Endothelial cell of umbilical vein (primary cell): ENCODE data around the gene EP300. TPM values are rescaled to one million over a fixed set of nuclear protein-coding genes. Genes with fewer than 3 reads are reported as not detected.

ENCODE experiments used
- BruUV-seq: library from RNA; stranded (reverse); fragments of 400-500 nt; replicated peaks from 2 replicates; lab custom pipeline; 2021; lab: Mats Ljungman, UMichigan
- CTCF ChIA-PET: fragments of 300-600, 350-600 bp; sonication (Branson Sonifier 250); formaldehyde crosslinking; loops from one replicate; lab custom pipeline; 2021; ENCODE audit warnings: antibody characterized with exemption, inconsistent platforms; lab: Charles Lee
- POLR2A ChIA-PET: fragments of 300-600, 350-600 bp; sonication (Branson Sonifier 250); formaldehyde crosslinking; loops from one replicate; lab custom pipeline; 2021; ENCODE audit warnings: antibody characterized with exemption, inconsistent platforms; lab: Charles Lee
- DNase-seq: peaks from one replicate; pipeline ENCODE4 v3.0.0-alpha.2; 2011; ENCODE audit warnings: low read depth, low spot score
- FAIRE-seq: peaks from 2 replicates; lab custom pipeline; 2011; peaks lifted over from hg19 to GRCh38; lab: Jason Lieb, UNC
- H2AFZ ChIP-seq: 2 replicates; pipeline ENCODE4 v1.6.0; 2012; ENCODE audit warnings: low read depth, low read length, control low read depth, inconsistent platforms
- H3K27ac ChIP-seq: 2 replicates; pipeline ENCODE4 v1.5.1; 2011; ENCODE audit warnings: low read depth, mild to moderate bottlenecking, control low read depth, low read length, moderate library complexity; ENCODE audit not compliant: insufficient read depth
- H3K27me3 ChIP-seq, 2 experiments: 2 replicates each; pipeline versions ENCODE4 v1.6.0 to v1.6.1; 2011; ENCODE audit warnings: low read length in 2 of 2, mixed read lengths in 1 of 2; ENCODE audit not compliant: control insufficient read depth in 2 of 2, insufficient read depth in 2 of 2
- H3K36me3 ChIP-seq, 2 experiments: 2 replicates in 1 of 2; 3 replicates in 1 of 2; pipeline ENCODE4 v1.5.1; 2011; ENCODE audit warnings: low read length in 2 of 2, mild to moderate bottlenecking in 1 of 2, moderate library complexity in 1 of 2; ENCODE audit not compliant: control insufficient read depth in 2 of 2, insufficient read depth in 2 of 2; ENCODE audit errors: extremely low read depth in 1 of 2
- H3K4me1 ChIP-seq: 3 replicates; pipeline ENCODE4 v1.5.1; 2011; ENCODE audit warnings: mild to moderate bottlenecking, low read length; ENCODE audit not compliant: control insufficient read depth, insufficient read depth; ENCODE audit errors: extremely low read depth
- H3K4me2 ChIP-seq: 2 replicates; pipeline ENCODE4 v1.6.1; 2011; ENCODE audit warnings: low read length, control low read depth, mixed read lengths; ENCODE audit not compliant: insufficient read depth
- H3K4me3 ChIP-seq, 3 experiments: fragments of 200-600 bp in 1 of 3; sonication (generic), shearing (Covaris generic) in 1 of 3; replicated peaks in 1 of 3; 2 replicates each; pipeline ENCODE4 v1.5.1; 2011 to 2016; ENCODE audit warnings: control low read depth in 3 of 3, low read length in 3 of 3, mild to moderate bottlenecking in 2 of 3, inconsistent platforms in 1 of 3, low read depth in 1 of 3, moderate library complexity in 1 of 3; ENCODE audit not compliant: insufficient read depth in 1 of 3
- H3K79me2 ChIP-seq: 2 replicates; pipeline ENCODE4 v1.6.0; 2012; ENCODE audit warnings: low read length, inconsistent platforms; ENCODE audit not compliant: control insufficient read depth, insufficient read depth
- H3K9ac ChIP-seq: replicated peaks from 2 replicates; pipeline ENCODE3; 2011; ENCODE audit warnings: low read length, control low read depth; ENCODE audit not compliant: insufficient read depth; ENCODE audit errors: extremely low read depth
- H3K9me1 ChIP-seq: replicated peaks from 3 replicates; pipeline ENCODE4 v1.6.0; 2011; ENCODE audit warnings: mild to moderate bottlenecking, low read length; ENCODE audit not compliant: control insufficient read depth, insufficient read depth; ENCODE audit errors: extremely low read depth
- H3K9me3 ChIP-seq: replicated peaks from 2 replicates; pipeline ENCODE4 v1.5.1; 2012; ENCODE audit warnings: low read length, inconsistent platforms; ENCODE audit not compliant: control insufficient read depth, insufficient read depth
- H4K20me1 ChIP-seq: replicated peaks from 2 replicates; pipeline ENCODE3; 2011; ENCODE audit warnings: mild to moderate bottlenecking, low read length; ENCODE audit not compliant: control insufficient read depth, insufficient read depth; ENCODE audit errors: extremely low read depth
- CTCF ChIP-seq, 2 donors: IDR thresholded peaks; 1 replicate in 1 of 2; 2 replicates in 1 of 2; pipeline ENCODE4 v1.5.1; 2011; ENCODE audit warnings: low read length in 2 of 2, mild to moderate bottlenecking in 2 of 2, moderate library complexity in 2 of 2, control low read depth in 1 of 2, inconsistent platforms in 1 of 2, low read depth in 1 of 2; ENCODE audit not compliant: insufficient read depth in 1 of 2; ENCODE audit errors: extremely low read depth in 1 of 2
- EZH2 ChIP-seq: IDR thresholded peaks from 2 replicates; pipeline ENCODE4 v1.6.1; 2012; ENCODE audit warnings: borderline replicate concordance, low read depth, mild to moderate bottlenecking, moderate library complexity, low read length, inconsistent platforms; ENCODE audit not compliant: severe bottlenecking
- FOS ChIP-seq: IDR thresholded peaks from 2 replicates; pipeline ENCODE4 v1.6.1; 2011; ENCODE audit warnings: mild to moderate bottlenecking, low read length, moderate library complexity, borderline replicate concordance; ENCODE audit not compliant: insufficient read depth
- GATA2 ChIP-seq: IDR thresholded peaks from 2 replicates; pipeline ENCODE4 v1.7.0; 2011; ENCODE audit warnings: low read depth, mild to moderate bottlenecking, moderate library complexity, mixed read lengths, low read length; ENCODE audit not compliant: insufficient read length, insufficient read depth
- JUN ChIP-seq: IDR thresholded peaks from 2 replicates; pipeline ENCODE4 v1.6.1; 2011; ENCODE audit warnings: borderline replicate concordance, low read depth; ENCODE audit not compliant: insufficient read length, insufficient read depth
- MAX ChIP-seq: IDR thresholded peaks from 2 replicates; pipeline ENCODE4 v1.6.1; 2011; ENCODE audit not compliant: insufficient read depth, insufficient read length
- MYC ChIP-seq: IDR thresholded peaks from one replicate; pipeline ENCODE4 v1.6.1; 2011; ENCODE audit warnings: mild to moderate bottlenecking, low read depth, low read length
- POLR2A ChIP-seq: IDR thresholded peaks from 2 replicates; pipeline ENCODE4 v1.6.1; 2012; ENCODE audit warnings: low read depth, mild to moderate bottlenecking, control low read depth, low read length
- POLR2AphosphoS5 ChIP-seq: IDR thresholded peaks from 2 replicates; pipeline ENCODE4 v1.6.1; 2012; ENCODE audit warnings: low read depth, mild to moderate bottlenecking, control low read depth, low read length, moderate library complexity; ENCODE audit not compliant: insufficient read depth
- dilution Hi-C: fragments of 300-500 bp; cut with MboI; formaldehyde crosslinking; loops from one replicate; pipeline ENCODE4 v1.15.0; 2019; ENCODE audit warnings: low sequenced_read_pairs; ENCODE audit not compliant: extremely low pct_ligation_motif_present
- intact Hi-C: fragments of 100-400 bp; cut with micrococcal nuclease; formaldehyde crosslinking; loops from one replicate; pipeline ENCODE4 v1.10.0; 2022
- polyA plus RNA-seq, 4 experiments: library from polyadenylated mRNA; depleted of rRNA in 3 of 4; stranded (reverse) in 3 of 4; unstranded in 1 of 4; fragments of >200 nt; gene quantifications; 2 replicates each; pipeline versions ENCODE4 v1.2.1 to v1.2.3, GENCODE V29; 2011 to 2012; ENCODE audit warnings: missing spikeins in 1 of 4
- total RNA-seq: library from RNA; stranded (reverse); gene quantifications from 2 replicates; pipeline ENCODE4 v1.2.3, GENCODE V29; 2021

The EP300 gene
- total and polyA plus RNA-seq, 2 donors (not counting 3 experiments of a cell fraction or from before 2014, with no cell fraction given): 24.4 to 63.0 TPM

DNA sequence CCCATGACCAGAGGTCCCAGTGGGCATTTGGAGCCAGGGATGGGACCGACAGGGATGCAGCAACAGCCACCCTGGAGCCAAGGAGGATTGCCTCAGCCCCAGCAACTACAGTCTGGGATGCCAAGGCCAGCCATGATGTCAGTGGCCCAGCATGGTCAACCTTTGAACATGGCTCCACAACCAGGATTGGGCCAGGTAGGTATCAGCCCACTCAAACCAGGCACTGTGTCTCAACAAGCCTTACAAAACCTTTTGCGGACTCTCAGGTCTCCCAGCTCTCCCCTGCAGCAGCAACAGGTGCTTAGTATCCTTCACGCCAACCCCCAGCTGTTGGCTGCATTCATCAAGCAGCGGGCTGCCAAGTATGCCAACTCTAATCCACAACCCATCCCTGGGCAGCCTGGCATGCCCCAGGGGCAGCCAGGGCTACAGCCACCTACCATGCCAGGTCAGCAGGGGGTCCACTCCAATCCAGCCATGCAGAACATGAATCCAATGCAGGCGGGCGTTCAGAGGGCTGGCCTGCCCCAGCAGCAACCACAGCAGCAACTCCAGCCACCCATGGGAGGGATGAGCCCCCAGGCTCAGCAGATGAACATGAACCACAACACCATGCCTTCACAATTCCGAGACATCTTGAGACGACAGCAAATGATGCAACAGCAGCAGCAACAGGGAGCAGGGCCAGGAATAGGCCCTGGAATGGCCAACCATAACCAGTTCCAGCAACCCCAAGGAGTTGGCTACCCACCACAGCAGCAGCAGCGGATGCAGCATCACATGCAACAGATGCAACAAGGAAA lies 85.4 kb downstream of the EP300 start:
- intact Hi-C loops (no loop called here), dilution Hi-C loops (no loop called here)
- no peak for FAIRE-seq
- no peak overlapping the region for H3K4me2 ChIP-seq
- H2AFZ ChIP-seq: no peak overlapping the region
- CTCF ChIA-PET: no interaction called here
- H4K20me1 ChIP-seq: no peaks in the 10 kb centered on the region
- BruUV-seq: no TSS peak
- H3K79me2 ChIP-seq: no peaks in the 10 kb centered on the region
- H3K4me1 ChIP-seq: peaks cover 24% of the 10 kb centered on the region
- no peak for DNase-seq
- H3K36me3 ChIP-seq: peaks cover 10 to 33% of the 10 kb centered on the region in 2 experiments
- POLR2A ChIA-PET: no interaction called here
- no peaks in the 10 kb centered on the region for H3K9me1 ChIP-seq
- no peak for TF ChIP-seq POLR2AphosphoS5
- TF ChIP-seq CTCF (IDR thresholded peaks at IDR 0.05; ENCODE audit: extremely low read depth in 1 of 2, insufficient read depth in 1 of 2, low read depth in 1 of 2, low read length in 2 of 2): no peak
- no peak for TF ChIP-seq MYC
- no peak for TF ChIP-seq EZH2
- TF ChIP-seq JUN: no peak
- TF ChIP-seq MAX: no peak
- TF ChIP-seq POLR2A: no peak
- no peak for TF ChIP-seq GATA2
- no peak for TF ChIP-seq FOS
- no peak overlapping the region for H3K9ac ChIP-seq
- no peaks in the 10 kb centered on the region for H3K9me3 ChIP-seq
- H3K4me3 ChIP-seq: no peak overlapping the region
- H3K27ac ChIP-seq: no peak overlapping the region
- no peaks in the 10 kb centered on the region for H3K27me3 ChIP-seq
